GM18873 (cell line): ENCODE data around the gene MRS2.

ENCODE experiments used
- ATAC-seq: cut with Tn5 transposase; IDR thresholded peaks from one replicate; pipeline ENCODE4 v1.9.1; 2021; ENCODE audit warnings: mild to moderate bottlenecking, moderate library complexity, moderate number of reproducible peaks; ENCODE audit not compliant: unreplicated experiment, low FRiP score

Gene MRS2

DNA sequence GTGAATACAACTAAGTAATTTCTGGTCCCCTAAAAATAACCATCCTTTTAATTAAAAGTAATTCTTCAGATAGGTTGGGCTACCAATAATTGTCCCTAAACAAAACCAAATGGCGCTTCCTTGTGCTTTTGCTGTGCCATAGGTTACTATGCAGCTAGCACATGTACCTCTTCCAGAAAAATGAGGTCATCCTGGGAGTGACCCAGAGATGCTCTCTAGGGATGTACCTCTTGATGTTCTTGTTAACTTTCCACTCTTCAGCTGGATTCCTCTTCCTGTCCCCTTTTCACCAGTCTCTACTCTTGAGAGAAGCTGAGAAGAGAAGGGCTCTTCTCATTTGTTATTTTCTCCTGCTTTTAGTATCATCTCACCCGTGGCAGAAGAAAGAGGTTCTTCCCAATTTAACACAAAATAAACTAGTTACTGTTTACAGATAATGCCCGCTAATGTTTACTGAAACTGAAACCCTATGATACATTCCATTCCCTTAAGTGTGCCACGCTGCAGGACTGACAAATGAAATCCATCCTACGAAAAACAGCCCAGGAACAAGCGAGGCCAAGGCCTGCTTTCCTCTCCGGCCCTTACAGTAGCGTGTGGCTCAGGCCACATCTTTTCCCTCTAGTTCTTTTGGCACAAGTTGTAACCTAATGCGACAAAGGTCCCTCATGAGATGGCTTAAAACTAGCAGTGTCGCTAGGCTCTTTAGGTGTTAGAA, 24.2 kb downstream of the MRS2 start:
- ATAC-seq = no peak

GRCh38 chr6:24428615-24429014, 25.9 kb downstream of the MRS2 start:
- no peak for ATAC-seq

- ATAC-seq = no peak
Measured at GRCh38 chr6:24429146-24429545, 26.4 kb downstream of the MRS2 start.

GRCh38 chr6:24430086-24430485, 27.4 kb downstream of the MRS2 start:
- ATAC-seq = no peak

GRCh38 chr6:24431045-24431451, 28.3 kb downstream of the MRS2 start:
- no peak for ATAC-seq

GRCh38 chr6:24432611-24433010, 29.9 kb downstream of the MRS2 start:
- ATAC-seq = no peak

DNA sequence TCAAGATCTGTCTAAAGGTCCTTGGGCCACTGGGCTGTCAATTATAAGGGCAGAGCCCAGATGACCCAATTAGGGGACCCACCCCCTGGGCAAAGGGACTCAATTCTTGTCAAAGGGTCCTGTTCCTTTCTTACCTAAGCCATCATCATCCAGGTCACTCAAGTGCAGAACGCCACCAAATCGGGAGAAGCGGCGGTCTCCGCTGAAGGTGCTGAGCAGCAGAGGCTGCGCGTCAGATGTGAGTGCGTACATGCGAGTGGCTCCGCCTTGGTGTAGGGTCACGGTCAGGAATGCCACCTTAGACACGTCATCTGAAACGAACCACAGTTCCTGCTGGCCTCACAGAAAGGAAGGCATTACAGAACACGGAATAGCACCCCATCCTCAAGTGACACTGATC, 34.2 kb downstream of the MRS2 start:
- no peak for ATAC-seq

GRCh38 chr6:24439858-24440539, 37.3 kb downstream of the MRS2 start:
- no peak for ATAC-seq

DNA sequence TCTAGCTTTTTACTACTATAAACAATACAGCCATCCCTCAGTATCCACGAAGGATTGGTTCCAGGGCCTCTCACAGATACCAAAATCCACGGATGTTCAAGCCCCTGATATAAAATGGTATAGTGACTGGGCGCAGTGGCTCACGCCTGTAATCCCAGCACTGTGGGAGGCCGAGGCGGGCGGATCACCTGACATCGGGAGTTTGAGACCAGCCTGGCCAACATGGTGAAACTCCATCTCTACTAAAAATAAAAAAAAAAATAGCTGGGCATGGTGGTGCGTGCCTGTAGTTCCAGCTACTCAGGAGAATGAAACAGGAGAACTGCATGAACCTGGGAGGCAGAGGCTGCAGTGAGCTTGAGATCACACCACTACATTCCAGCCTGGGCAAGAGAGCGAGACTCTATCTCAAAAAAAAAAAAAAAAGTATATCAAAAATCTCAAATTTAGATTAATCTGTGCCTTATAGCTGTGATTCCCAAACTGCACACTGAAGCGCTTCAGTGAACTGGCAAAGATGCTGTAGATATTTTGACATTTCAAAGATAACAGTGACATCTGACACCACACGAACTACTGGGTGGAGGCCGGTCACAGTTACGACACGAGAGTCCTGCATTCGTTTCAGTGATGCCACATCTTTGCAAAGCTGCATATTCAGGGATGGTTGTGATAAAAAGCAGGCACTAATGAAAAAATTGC, 38.3 kb downstream of the MRS2 start:
- ATAC-seq = no peak

DNA sequence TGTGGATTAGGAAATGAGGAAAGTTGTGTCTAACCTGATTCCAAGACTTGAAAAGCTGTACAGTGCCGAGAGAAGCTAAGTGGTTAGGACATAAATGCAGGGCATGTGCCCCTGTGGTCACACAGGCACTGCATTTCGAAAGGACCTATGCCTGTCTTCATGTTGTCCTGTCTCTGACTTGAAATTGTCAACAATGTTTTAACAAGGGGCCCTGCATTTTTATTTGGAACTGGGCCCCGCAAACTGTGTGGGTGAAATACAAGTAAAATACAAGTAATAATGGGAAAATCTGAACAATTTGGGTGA, 38.8 kb downstream of the MRS2 start:
- no peak for ATAC-seq

- no peak for ATAC-seq
Measured at GRCh38 chr6:24444588-24444987, 41.9 kb downstream of the MRS2 start.

DNA sequence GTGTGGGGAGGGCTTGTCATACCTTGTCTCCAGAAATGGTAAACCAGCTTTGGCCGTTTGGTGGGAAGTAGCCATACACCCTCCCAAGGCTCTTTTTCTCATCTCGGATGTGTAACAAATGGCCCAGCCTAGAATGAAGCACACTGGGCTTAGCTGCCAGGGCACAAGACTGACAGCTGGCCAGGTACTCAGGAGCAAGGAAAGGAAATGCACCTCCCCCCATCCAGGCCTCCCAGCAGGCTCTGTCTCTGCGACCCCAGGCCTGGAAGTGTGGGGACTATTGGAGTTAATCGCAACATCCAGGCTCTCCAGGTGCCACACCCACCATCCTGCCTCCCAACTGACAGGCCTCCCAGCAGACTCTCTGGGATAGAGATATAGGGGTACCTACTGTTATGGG, 43.0 kb downstream of the MRS2 start:
- ATAC-seq = no peak

GRCh38 chr6:24446670-24447069, 43.9 kb downstream of the MRS2 start:
- ATAC-seq = no peak

DNA sequence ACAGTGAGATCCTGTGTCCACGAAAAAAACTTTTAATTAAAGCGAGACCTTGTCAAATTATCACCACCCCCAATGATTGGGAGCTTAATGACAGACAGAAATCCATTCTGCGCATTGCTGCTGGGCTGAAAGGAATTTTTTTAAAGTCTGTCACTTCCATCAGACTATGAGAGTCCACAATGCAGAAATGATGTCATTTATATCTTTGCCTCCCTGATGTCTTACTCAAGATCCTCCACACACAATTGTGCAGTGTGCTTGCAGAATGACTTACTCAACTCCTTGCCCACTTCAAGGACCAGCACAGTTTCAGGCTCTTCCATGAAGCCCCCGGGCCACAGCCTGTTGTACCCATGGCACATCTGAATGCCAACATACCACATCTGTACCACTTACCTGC, 45.7 kb downstream of the MRS2 start:
- ATAC-seq = no peak

- ATAC-seq = no peak
Measured at GRCh38 chr6:24448828-24449525, 46.2 kb downstream of the MRS2 start.

- ATAC-seq = no peak
Measured at GRCh38 chr6:24451581-24452388, 49.0 kb downstream of the MRS2 start.

- ATAC-seq = no peak
Measured at GRCh38 chr6:24453921-24454320, 51.2 kb downstream of the MRS2 start.

DNA sequence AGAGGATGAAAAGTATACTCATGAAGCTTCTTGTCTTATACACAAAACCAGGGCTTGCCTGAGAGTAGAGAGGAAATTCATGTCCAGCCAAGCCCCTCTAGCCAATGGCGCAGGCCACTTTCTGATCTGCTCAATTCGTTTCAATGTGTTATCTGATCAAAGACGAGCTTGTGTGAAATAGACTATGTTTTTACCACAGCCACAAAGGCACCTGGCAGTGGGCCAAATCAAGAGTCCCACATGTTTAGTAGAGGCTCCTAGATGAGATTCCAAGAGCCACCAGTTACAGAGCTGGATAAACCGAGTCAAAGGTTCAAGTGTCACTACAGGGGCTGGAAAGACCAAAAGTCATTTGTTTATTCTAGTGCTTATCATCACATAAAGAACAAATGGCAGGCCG, 51.7 kb downstream of the MRS2 start:
- ATAC-seq = no peak

DNA sequence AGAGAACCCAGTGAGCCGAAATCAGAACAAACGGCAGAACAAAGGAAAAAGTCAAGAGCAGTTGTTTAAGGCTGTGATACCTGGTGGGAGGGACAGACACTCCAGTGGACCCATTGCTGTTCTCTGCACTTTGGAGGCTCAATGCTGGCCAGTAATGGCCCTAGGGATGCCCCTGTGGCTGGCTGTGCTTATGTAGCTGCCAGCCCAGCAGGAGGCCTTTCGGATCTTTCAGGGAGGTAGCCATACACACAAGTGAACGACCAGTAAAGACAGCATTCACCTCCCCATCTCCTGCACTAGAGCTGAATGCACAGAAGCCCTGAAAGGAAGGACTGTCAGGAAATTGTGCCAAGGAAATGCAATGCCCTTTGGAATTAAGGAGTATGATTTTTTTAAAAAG, 52.3 kb downstream of the MRS2 start:
- ATAC-seq = no peak

DNA sequence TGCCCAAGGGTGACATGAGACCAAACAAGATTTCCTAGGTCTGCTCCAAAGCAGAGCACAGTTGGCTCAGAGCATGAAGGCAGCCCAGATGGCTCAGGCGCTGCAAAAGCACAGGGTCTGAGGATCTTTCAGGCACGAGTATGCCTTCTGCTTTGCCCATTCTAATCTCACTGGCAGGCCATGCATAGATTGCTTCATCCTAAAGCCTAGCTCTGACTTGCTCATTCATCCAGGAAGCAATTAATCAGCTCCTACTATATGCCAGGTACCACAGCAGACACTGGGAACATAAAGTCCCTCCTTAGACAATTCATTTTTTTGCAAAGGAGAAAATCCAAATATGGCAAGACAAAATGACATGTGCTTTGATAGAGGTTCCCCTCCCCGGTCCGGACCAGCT, 55.4 kb downstream of the MRS2 start:
- no peak for ATAC-seq
